SK-N-SH treated with all-trans-retinoic acid at 6 μM for 48 hours (cell line): Measurements from ENCODE around the gene CD47.

ENCODE experiments used
- ATAC-seq: fragments of 200-7000 bp; cut with Tn5 transposase; 3 replicates; pipeline ENCODE4 v1.9.1; 2020; ENCODE audit warnings: mild to moderate bottlenecking, moderate library complexity
- ARNTL ChIP-seq: fragments of 450-650 bp; formaldehyde crosslinking; IDR thresholded peaks from 2 replicates; pipeline ENCODE4 v1.5.0; 2020; ENCODE audit warnings: low read depth, mild to moderate bottlenecking, moderate library complexity, borderline replicate concordance
- BACH2 ChIP-seq: fragments of 250-450 bp; sonication (Bioruptor Pico); IDR thresholded peaks from 2 replicates; pipeline ENCODE4 v1.9.0; 2021; ENCODE audit warnings: mild to moderate bottlenecking, borderline replicate concordance
- CREB5 ChIP-seq: fragments of 250-450 bp; sonication (Bioruptor Pico); IDR thresholded peaks from 2 replicates; pipeline ENCODE4 v1.5.1; 2020; ENCODE audit warnings: low read depth, mild to moderate bottlenecking, moderate library complexity
- CSDC2 ChIP-seq: fragments of 250-450 bp; sonication (Bioruptor Pico); IDR thresholded peaks from 2 replicates; pipeline ENCODE4 v1.5.0; 2020; ENCODE audit warnings: mild to moderate bottlenecking, moderate library complexity
- CSRNP3 ChIP-seq: fragments of 250-450 bp; sonication (Bioruptor Pico); IDR thresholded peaks from 2 replicates; pipeline ENCODE4 v1.5.1; 2021; ENCODE audit warnings: mild to moderate bottlenecking, moderate library complexity
- GLIS3 ChIP-seq: fragments of 250-450 bp; sonication (Bioruptor Pico); IDR thresholded peaks from 2 replicates; pipeline ENCODE4 v1.5.0; 2020; ENCODE audit warnings: mild to moderate bottlenecking, moderate library complexity
- PATZ1 ChIP-seq: fragments of 250-450 bp; sonication (Bioruptor Pico); IDR thresholded peaks from 2 replicates; pipeline ENCODE4 v1.8.0; 2020; ENCODE audit warnings: mild to moderate bottlenecking, moderate library complexity, borderline replicate concordance
- POU6F1 ChIP-seq: fragments of 250-450 bp; sonication (Bioruptor Pico); IDR thresholded peaks from 2 replicates; pipeline ENCODE4 v1.8.0; 2021; ENCODE audit warnings: low read depth, mild to moderate bottlenecking, moderate library complexity, borderline replicate concordance
- PPARA ChIP-seq: fragments of 250-450 bp; sonication (Bioruptor Pico); IDR thresholded peaks from 2 replicates; pipeline ENCODE4 v1.5.0; 2020; ENCODE audit warnings: mild to moderate bottlenecking, borderline replicate concordance
- SNAI2 ChIP-seq: fragments of 250-450 bp; sonication (Bioruptor Pico); IDR thresholded peaks from 2 replicates; pipeline ENCODE4 v1.5.0; 2020; ENCODE audit warnings: mild to moderate bottlenecking, moderate library complexity
- TCF4 ChIP-seq: fragments of 250-450 bp; sonication (Bioruptor Pico); IDR thresholded peaks from 2 replicates; pipeline ENCODE4 v1.8.0; 2021; ENCODE audit warnings: mild to moderate bottlenecking, moderate library complexity, borderline replicate concordance
- TOX ChIP-seq: fragments of 250-450 bp; sonication (Bioruptor Pico); IDR thresholded peaks from 2 replicates; pipeline ENCODE4 v1.8.0; 2021; ENCODE audit warnings: mild to moderate bottlenecking, moderate library complexity, borderline replicate concordance
- ZC3H10 ChIP-seq: fragments of 250-450 bp; sonication (Bioruptor Pico); IDR thresholded peaks from 2 replicates; pipeline ENCODE4 v1.5.1; 2021; ENCODE audit warnings: mild to moderate bottlenecking, moderate library complexity
- ZFP3 ChIP-seq: fragments of 250-450 bp; sonication (Bioruptor Pico); IDR thresholded peaks from 2 replicates; pipeline ENCODE4 v1.5.0; 2020; ENCODE audit warnings: mild to moderate bottlenecking, moderate library complexity
- ZFP30 ChIP-seq: fragments of 450-650 bp; formaldehyde crosslinking; IDR thresholded peaks from 2 replicates; pipeline ENCODE4 v1.5.0; 2022; ENCODE audit warnings: mild to moderate bottlenecking, moderate library complexity
- ZNF565 ChIP-seq: fragments of 450-650 bp; formaldehyde crosslinking; conservative IDR thresholded peaks from 2 replicates; pipeline ENCODE4 v1.5.0; 2020; ENCODE audit warnings: low read depth, mild to moderate bottlenecking, moderate library complexity
- ZNF70 ChIP-seq: fragments of 450-650 bp; formaldehyde crosslinking; IDR thresholded peaks from 2 replicates; pipeline ENCODE4 v1.5.0; 2020; ENCODE audit warnings: mild to moderate bottlenecking, moderate library complexity
- ZNF8 ChIP-seq: fragments of 450-650 bp; formaldehyde crosslinking; IDR thresholded peaks from 2 replicates; pipeline ENCODE4 v1.5.0; 2020; ENCODE audit warnings: mild to moderate bottlenecking, moderate library complexity

The CD47 gene

GRCh38 chr3:108076564-108076963, 14.3 kb downstream of the CD47 start (continued):
- TF ChIP-seq CSRNP3 (CRISPR knock-in tag) (no peak), ZC3H10 (CRISPR knock-in tag) (no peak), TOX (CRISPR knock-in tag) (no peak), BACH2 (no peak)

- peak; percentile 28; the same call in 2 of the 3 replicates for ATAC-seq
- TF ChIP-seq GLIS3 (CRISPR knock-in tag) (no peak), TOX (CRISPR knock-in tag) (no peak), ZFP30 (no peak), ZNF565 (CRISPR knock-in tag) (no peak), POU6F1 (no peak), ZFP3 (no peak), ZC3H10 (CRISPR knock-in tag) (no peak), CREB5 (CRISPR knock-in tag) (no peak), PATZ1 (CRISPR knock-in tag) (no peak), ZNF8 (CRISPR knock-in tag) (no peak), TCF4 (CRISPR knock-in tag) (no peak), ZNF70 (no peak), SNAI2 (CRISPR knock-in tag) (no peak)
These were observed 16.9 kb downstream of the CD47 start for GRCh38 chr3:108073764-108074431.

- ATAC-seq: no peak
- no peak for TF ChIP-seq TOX (CRISPR knock-in tag)
- no peak for TF ChIP-seq CSDC2 (CRISPR knock-in tag)
- no peak for TF ChIP-seq CREB5 (CRISPR knock-in tag)
- no peak for TF ChIP-seq ARNTL (CRISPR knock-in tag)
- TF ChIP-seq SNAI2 (CRISPR knock-in tag): no peak
These were observed 19.5 kb downstream of the CD47 start for GRCh38 chr3:108071368-108071767.

- TF ChIP-seq PPARA (CRISPR knock-in tag): no peak
- TF ChIP-seq ZC3H10 (CRISPR knock-in tag): no peak
- TF ChIP-seq GLIS3 (CRISPR knock-in tag): no peak
- TF ChIP-seq ZNF565 (CRISPR knock-in tag): no peak
- TF ChIP-seq PATZ1 (CRISPR knock-in tag): no peak
- TF ChIP-seq POU6F1: no peak
- no peak for ATAC-seq
These were observed 20.5 kb downstream of the CD47 start for GRCh38 chr3:108070356-108070755.
